Activated T-cell treated with anti-CD3 and anti-CD28 coated beads for 48 hours (primary cell): ENCODE results near the gene MAML2.

ENCODE experiments used
- DNase-seq: peaks from one replicate; pipeline ENCODE4 v3.0.0-alpha.2; 2020; ENCODE audit warnings: low read depth

Gene MAML2

DNA sequence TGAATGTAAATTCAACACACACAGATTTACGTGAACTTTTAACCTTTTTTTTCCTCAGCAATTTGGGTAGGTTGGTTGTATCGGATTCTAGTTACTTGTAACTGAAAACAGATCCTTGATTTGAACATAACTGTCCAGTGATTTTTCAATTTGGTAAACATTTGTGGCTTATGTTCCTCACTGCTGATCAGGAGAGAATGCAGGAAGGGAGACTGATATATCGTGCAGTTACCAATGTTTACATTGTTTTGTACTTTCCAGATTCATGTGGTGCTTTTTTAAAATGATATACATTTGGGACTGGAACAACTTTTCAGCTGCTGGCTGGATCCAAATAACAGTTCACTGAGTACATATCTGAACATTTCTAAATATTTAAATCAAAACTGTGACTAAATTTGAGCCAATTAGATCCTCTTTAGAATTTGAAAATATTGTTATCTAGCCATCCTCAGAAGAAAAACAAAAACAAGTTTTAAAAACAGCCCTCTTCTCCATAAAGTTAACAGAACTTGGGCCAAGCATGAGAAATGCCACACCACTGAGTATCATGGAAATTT, 334.8 kb downstream of the MAML2 start:
- DNase-seq = no peak

GRCh38 chr11:96006037-96006436, 337.0 kb downstream of the MAML2 start:
- DNase-seq = no peak

- DNase-seq = no peak
Observed at GRCh38 chr11:96004862-96005261, 338.1 kb downstream of the MAML2 start.

DNA sequence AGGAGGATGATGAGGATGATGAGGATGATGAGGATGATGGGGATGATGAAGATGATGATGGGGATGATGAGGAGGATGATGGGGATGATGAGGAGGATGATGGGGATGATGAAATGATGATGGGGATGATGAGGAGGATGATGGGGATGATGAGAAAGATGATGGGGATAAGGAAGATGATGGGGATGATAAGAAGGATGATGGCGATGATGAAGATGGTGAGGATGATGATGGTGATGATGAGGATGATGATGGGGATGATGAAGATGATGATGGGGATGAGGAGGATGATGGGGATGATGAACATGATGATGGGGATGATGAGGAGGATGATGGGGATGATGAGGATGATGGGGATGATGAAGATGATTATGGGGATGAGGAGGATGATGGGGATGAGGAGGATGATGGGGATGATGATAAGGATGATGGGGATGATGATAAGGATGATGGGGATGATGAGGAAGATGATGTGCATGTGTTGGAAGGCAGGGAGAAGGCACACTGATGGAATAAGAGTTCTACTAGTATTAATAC, 340.2 kb downstream of the MAML2 start:
- no peak for DNase-seq

GRCh38 chr11:96002339-96002738, 340.7 kb downstream of the MAML2 start:
- no peak for DNase-seq

GRCh38 chr11:96001037-96001436, 342.0 kb downstream of the MAML2 start:
- no peak for DNase-seq

DNA sequence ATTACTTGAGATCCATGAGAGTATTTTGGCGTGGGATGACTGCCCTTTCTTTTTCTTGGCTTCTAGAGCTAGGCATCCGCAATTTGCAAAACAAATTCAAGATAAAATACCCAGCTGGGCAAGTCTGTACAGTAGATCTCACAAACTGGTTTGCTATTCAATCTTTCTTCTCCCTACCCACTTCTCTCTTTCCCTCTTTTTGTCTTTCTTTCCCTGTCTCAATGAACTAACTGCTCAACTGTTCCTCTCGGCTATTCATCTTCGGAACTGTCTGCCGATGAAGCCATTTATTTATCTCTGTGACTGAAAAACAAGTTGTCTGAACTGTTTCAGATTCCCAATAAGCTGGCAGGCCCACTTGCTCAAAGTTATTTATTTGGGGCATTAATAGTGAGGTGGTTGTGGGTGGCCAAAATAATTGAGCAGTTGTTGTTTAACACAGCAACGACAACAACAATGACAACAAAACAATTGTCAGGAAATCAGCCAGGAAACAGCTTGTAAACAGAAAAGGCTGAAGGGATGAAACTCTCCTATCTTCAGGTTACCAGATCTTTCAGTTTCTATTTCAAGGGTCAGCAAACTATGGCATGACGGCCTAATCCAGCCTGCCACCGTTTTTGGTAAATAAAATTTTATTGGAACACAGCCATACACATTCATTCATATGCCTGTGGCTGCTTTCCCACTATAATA, 343.1 kb downstream of the MAML2 start:
- no peak for DNase-seq

GRCh38 chr11:95996621-95997235, 346.3 kb downstream of the MAML2 start:
- DNase-seq = no peak

- DNase-seq = no peak
Observed at GRCh38 chr11:95994329-95994728, 348.7 kb downstream of the MAML2 start.

GRCh38 chr11:95993438-95994298, 349.3 kb downstream of the MAML2 start:
- no peak for DNase-seq

DNA sequence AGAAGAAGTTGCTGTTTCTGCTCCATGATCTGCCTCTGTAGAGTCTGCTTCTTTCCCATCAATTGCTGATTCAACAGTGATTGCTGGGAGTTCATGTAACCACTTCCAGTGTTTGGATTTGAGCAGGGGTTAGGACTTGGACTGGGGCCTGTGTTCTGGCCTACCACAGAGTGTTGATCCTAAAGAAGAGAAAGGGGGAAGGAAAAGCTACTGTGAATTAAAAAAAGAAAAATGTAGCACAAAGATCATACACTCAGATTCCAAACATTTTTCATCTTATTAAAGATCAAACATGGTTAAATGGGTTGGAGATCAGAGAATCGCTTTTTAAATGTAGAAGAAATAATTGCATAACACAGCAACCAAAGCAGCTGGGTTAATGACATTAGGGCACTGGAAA, 351.4 kb downstream of the MAML2 start:
- DNase-seq = no peak

DNA sequence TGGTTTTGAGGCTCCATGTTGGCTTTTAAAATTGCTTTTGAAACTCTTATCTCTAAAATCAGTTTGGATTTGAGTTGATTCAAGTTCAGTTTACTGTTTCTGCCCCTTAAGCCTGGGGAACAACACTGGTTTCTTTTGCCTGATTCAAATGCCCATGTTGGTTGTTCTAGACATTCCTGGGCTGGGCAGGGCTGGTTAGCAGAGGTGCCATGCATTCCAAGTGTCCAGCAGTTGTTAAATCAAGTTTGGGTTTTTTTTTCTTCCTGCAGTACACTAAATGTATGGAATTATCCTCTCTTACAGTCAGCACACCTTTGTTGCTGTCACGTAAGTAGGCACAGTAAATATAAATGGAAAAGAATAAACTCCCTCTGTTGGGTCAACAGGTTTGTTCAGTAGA, 351.9 kb downstream of the MAML2 start:
- DNase-seq = no peak

- no peak for DNase-seq
Observed at GRCh38 chr11:95989780-95990179, 353.2 kb downstream of the MAML2 start.

DNA sequence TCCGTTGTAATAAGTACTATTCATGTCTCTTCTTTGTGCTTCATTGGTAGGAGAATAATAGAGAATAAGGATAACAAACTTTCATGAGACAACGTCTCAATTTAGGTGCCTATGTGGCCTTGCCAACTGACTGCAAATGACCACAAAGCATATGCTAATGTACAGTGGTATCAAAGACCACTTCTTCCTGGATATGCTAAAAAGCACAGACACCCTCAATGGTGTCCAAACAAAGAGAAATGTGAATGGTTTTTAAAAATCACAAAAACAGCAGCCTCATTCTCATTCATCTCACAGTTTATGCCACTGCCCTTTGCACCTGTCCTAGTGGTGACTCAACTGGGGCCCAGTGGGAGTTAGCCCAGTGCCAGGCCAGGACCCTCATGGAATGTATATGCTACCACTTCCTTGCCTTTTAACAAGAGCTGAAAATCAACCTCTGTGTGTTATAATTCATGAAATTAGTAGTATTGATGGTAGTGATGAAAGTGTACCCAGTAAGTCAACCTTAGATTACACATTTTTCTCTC, 353.9 kb downstream of the MAML2 start:
- no peak for DNase-seq

DNA sequence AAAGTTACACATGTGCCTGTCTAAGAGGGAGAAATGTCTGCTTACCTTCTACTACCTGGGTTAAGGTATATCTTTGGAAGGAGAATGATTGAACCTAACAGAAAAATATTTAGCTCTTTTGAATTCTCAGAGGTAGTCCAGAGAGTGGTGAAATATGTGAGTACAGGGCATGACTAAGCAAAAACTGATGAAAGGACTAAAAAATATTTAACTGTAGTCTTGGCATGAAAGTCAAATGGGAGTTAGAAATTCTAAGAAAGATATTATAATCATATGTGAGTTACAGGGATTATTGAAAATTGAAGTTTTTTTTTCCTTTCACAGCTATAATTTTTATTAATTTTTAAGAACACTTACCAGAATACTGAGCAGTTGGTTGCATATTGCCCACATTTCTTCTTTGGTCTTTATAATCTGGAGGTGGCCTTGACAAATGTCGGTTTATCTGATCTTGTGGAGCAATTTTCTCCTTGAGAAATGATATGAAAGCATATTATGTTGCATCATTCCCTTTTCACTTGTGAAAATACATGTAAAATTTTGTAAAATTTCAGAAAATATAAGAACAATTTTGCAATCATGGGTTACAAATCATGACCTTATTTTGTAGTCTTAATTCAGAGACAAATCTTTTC, 357.7 kb downstream of the MAML2 start:
- no peak for DNase-seq

DNA sequence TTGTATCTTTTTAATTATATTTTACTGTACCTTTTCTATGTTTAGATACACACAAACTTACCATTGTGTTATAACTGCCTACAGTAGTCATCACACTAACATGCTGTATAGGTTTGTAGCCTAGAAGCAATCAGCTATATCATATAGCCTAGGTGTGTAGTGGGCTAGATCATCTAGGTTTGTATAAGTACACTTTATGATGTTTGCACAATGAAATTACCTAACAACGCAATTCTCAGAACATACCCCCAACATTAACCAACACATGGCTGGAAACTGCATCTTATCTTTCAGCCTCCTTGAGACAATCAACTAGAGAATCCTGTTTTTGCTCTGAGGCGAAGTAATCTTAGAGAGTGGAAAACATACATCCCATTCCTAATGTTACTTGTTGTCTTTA, 358.9 kb downstream of the MAML2 start:
- DNase-seq = no peak

DNA sequence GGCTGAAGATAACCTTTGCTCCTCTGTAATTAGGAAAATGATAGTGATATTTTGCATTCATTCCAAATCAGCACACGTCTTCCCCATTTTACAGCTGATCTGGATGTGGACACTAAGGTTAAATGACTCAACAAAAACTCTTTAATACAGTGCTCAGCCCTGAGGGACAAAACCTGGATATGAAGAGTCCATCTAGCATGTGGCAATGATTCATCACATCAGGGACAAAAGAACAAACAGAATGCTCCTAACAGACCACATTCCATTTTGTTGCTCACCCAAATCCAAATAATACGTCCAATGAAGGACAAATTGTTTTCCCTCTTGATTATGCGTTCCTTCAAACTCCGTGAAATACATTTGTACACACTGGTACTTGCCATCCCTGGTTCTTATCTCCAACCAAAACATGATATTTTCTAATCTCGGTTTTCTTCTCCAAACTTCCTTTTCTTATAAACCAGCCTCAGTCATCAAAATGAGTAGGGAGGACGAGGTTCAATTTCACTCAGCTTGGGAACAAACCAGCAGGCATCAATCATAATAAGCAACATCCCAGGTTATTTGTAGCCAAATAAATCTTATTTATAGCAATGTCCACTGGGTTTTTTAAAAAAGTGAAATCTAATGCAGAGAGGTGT, 365.3 kb downstream of the MAML2 start:
- DNase-seq = no peak

DNA sequence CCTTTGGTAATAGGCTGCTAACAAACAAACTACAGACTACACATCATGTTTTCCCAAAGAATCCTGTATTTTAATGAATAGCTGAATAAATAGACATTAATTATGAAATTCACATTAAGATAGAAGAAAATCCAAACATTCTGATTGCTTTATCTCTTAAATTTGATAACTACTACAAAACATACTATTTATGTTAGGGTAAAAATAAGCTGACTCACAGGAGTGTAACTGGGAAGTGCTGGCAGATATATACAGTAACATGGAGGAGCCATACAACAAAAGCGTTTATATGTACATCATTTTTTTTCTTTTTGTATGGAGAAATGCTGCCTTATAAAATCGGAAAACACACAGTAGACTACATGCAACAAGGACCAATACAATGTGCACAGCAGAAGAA, 366.4 kb downstream of the MAML2 start:
- no peak for DNase-seq

GRCh38 chr11:95975343-95975742, 367.7 kb downstream of the MAML2 start:
- DNase-seq = no peak

DNA sequence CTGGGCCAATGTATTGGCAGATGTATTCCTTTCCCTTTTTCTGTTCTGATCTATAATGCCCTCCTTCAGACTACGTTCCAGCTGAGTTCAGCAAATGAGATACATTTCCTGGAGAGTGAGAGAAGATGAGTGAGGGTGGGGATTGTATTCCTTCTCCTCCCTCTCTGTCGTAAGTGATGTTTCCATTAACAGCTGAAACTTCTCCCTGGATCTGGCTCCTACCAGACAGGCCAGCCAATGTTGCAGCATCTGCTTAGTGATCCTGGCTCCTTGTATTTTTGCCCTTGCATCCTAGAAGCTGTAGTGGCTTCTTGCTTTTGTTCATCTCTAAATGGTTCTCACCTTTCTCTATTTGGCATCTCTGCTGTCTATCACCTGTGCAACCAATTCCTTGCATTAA, 370.9 kb downstream of the MAML2 start:
- DNase-seq = no peak

- DNase-seq = no peak
Observed at GRCh38 chr11:95968585-95968984, 374.4 kb downstream of the MAML2 start.
